ENCODE data around the gene RENBP.

GRCh38 chrX:153993079-153993478 lies 48.6 kb upstream of the RENBP start:
- no peak for TF ChIP-seq POLR2A (IDR thresholded peaks at IDR 0.05; ENCODE audit: low read depth, low read length)
- no peak for TF ChIP-seq TAF1 (IDR thresholded peaks at IDR 0.05; ENCODE audit: low read depth, low read length)
- no peak for TF ChIP-seq POLR2AphosphoS5 (IDR thresholded peaks at IDR 0.05; ENCODE audit: low read depth, low read length)
- no peak for TF ChIP-seq SPI1 (IDR thresholded peaks at IDR 0.05; ENCODE audit: low read depth, low read length)
- no peak for TF ChIP-seq POU2F2 (IDR thresholded peaks at IDR 0.05; ENCODE audit: low read depth, low read length)
- no peak for TF ChIP-seq PAX5 (IDR thresholded peaks at IDR 0.05; ENCODE audit: insufficient read depth, low read length, severe bottlenecking)
